Activated CD8-positive, alpha-beta memory T cell treated with anti-CD3 and anti-CD28 coated beads for 48 hours (primary cell): ENCODE data around the gene BMPER.

Experiments used
- DNase-seq, 3 experiments: peaks; one replicate each; pipeline ENCODE4 v3.0.0-alpha.2; 2020; ENCODE audit warnings: low read depth in 2 of 3, low spot score in 2 of 3

BMPER gene

GRCh38 chr7:33887266-33887975 is 17.9 kb upstream of the BMPER start:
- DNase-seq = no peak

GRCh38 chr7:33888166-33888565 is 17.2 kb upstream of the BMPER start:
- no peak for DNase-seq

GRCh38 chr7:33892945-33893344 is 12.4 kb upstream of the BMPER start:
- DNase-seq = no peak

- no peak for DNase-seq
Observed at GRCh38 chr7:33893377-33893776, 12.0 kb upstream of the BMPER start.

- DNase-seq = peak; percentile 38 to 68 (median 53)
Observed at GRCh38 chr7:33895025-33895804, 10.1 kb upstream of the BMPER start.

- no peak for DNase-seq
Observed at GRCh38 chr7:33900501-33900900, 4.8 kb upstream of the BMPER start.

- DNase-seq = no peak
Observed at GRCh38 chr7:33901199-33901598, 4.1 kb upstream of the BMPER start.

- DNase-seq = no peak
Observed at GRCh38 chr7:33901847-33902246, 3.5 kb upstream of the BMPER start.

GRCh38 chr7:33902746-33903145 is 2.6 kb upstream of the BMPER start:
- DNase-seq = no peak

GRCh38 chr7:33903791-33904680 is 1.3 kb upstream of the BMPER start:
- no peak for DNase-seq

- no peak for DNase-seq
Observed at GRCh38 chr7:33904681-33905388, 504 bp upstream of the BMPER start.

- DNase-seq = no peak
Observed at GRCh38 chr7:33906697-33907096, 1.4 kb downstream of the BMPER start.

GRCh38 chr7:33907625-33908024 is 2.3 kb downstream of the BMPER start:
- no peak for DNase-seq

- no peak for DNase-seq
Observed at GRCh38 chr7:33909318-33909717, 4.0 kb downstream of the BMPER start.

- no peak for DNase-seq
Observed at GRCh38 chr7:33909755-33910154, 4.4 kb downstream of the BMPER start.

- DNase-seq = no peak
Observed at GRCh38 chr7:33910756-33911155, 5.4 kb downstream of the BMPER start.

GRCh38 chr7:33916357-33917081 is 11.2 kb downstream of the BMPER start:
- DNase-seq = no peak

- no peak for DNase-seq
Observed at GRCh38 chr7:33917661-33918060, 12.3 kb downstream of the BMPER start.

GRCh38 chr7:33918438-33919143 is 13.3 kb downstream of the BMPER start:
- DNase-seq = no peak

- DNase-seq = no peak
Observed at GRCh38 chr7:33919449-33919848, 14.1 kb downstream of the BMPER start.
